ENCODE results near the gene OSCP1. TPM values are rescaled to one million over a fixed set of nuclear protein-coding genes. Genes with fewer than 3 reads are reported as not detected.

Gene OSCP1
- total RNA-seq, 1 experiment from 2014 or later, result 5.5 TPM

- TF ChIP-seq TCF7L2 (IDR thresholded peaks at IDR 0.05; ENCODE audit: low read depth, low read length) (no peak), SIN3A (IDR thresholded peaks at IDR 0.05; ENCODE audit: borderline replicate concordance, insufficient read depth, low read depth, low read length) (no peak), POLR2AphosphoS5 (IDR thresholded peaks at IDR 0.05; ENCODE audit: low read depth, low read length) (no peak), REST (IDR thresholded peaks at IDR 0.05; ENCODE audit: insufficient read depth in 1 of 2, low read depth in 2 of 2, low read length in 1 of 2) (no peak), CTCF (IDR thresholded peaks at IDR 0.05) (no peak)
These were observed 3.5 kb downstream of the OSCP1 start for GRCh38 chr1:36446746-36447145.

GRCh38 chr1:36446271-36446670, 4.0 kb downstream of the OSCP1 start:
- intact Hi-C loops (cut with micrococcal nuclease; ENCODE audit: unreplicated experiment), result no loop called here
- no peak overlapping the region for H3K27ac ChIP-seq (ENCODE audit: low read length)
- ATAC-seq (no peak), DNase-seq (ENCODE audit: low read depth, low spot score) (no peak)
- H3K27me3 ChIP-seq (ENCODE audit: control insufficient read depth, insufficient read depth, low read length), result no peaks in the 10 kb centered on the region
- ChIA-PET CTCF (no interaction called here), POLR2A (no interaction called here)
- H3K4me1 ChIP-seq (ENCODE audit: control insufficient read depth, insufficient read depth, low read length), result peaks cover 3% of the 10 kb centered on the region; the same call in 1 of the 2 replicates
- H3K4me3 ChIP-seq (ENCODE audit: low read depth in 2 of 2, low read length in 2 of 2), result no peak overlapping the region
- no peaks in the 10 kb centered on the region for H3K36me3 ChIP-seq (ENCODE audit: control insufficient read depth, insufficient read depth, low read length)
- no peaks in the 10 kb centered on the region for H3K9me3 ChIP-seq (ENCODE audit: control insufficient read depth, insufficient read depth, low read depth, low read length)
- no TSS peak for BruUV-seq (replicated peaks)
- no peak for TF ChIP-seq REST (IDR thresholded peaks at IDR 0.05; ENCODE audit: insufficient read depth in 1 of 2, low read depth in 2 of 2, low read length in 1 of 2)
- TF ChIP-seq CTCF (IDR thresholded peaks at IDR 0.05), result peak; percentile 55
- TF ChIP-seq SIN3A (IDR thresholded peaks at IDR 0.05; ENCODE audit: borderline replicate concordance, insufficient read depth, low read depth, low read length), result no peak
- no peak for TF ChIP-seq TCF7L2 (IDR thresholded peaks at IDR 0.05; ENCODE audit: low read depth, low read length)
- no peak for TF ChIP-seq POLR2AphosphoS5 (IDR thresholded peaks at IDR 0.05; ENCODE audit: low read depth, low read length)
- in situ Hi-C loops (cut with HindIII; ENCODE audit: low pct_unique_long_range_greater_than_20kb, low sequenced_read_pairs), result no loop called here

More at GRCh38 chr1:36446746-36447145, 3.5 kb downstream of the OSCP1 start:
- H3K27ac ChIP-seq (ENCODE audit: low read length), result no peak overlapping the region
- ChIA-PET POLR2A (no interaction called here), CTCF (no interaction called here)
- H3K9me3 ChIP-seq (ENCODE audit: control insufficient read depth, insufficient read depth, low read depth, low read length), result no peaks in the 10 kb centered on the region
- in situ Hi-C loops (cut with HindIII; ENCODE audit: low pct_unique_long_range_greater_than_20kb, low sequenced_read_pairs), result no loop called here
- no peak overlapping the region for H3K4me3 ChIP-seq (ENCODE audit: low read depth in 2 of 2, low read length in 2 of 2)
- no TSS peak for BruUV-seq (replicated peaks)
- intact Hi-C loops (cut with micrococcal nuclease; ENCODE audit: unreplicated experiment), result no loop called here
- H3K27me3 ChIP-seq (ENCODE audit: control insufficient read depth, insufficient read depth, low read length), result no peaks in the 10 kb centered on the region
- no peaks in the 10 kb centered on the region for H3K36me3 ChIP-seq (ENCODE audit: control insufficient read depth, insufficient read depth, low read length)
- ATAC-seq (no peak), DNase-seq (ENCODE audit: low read depth, low spot score) (no peak)
- H3K4me1 ChIP-seq (ENCODE audit: control insufficient read depth, insufficient read depth, low read length), result peaks cover 3% of the 10 kb centered on the region; the same call in 1 of the 2 replicates
